T-cell (primary cell): ENCODE data around the gene SLC23A1. TPM values are rescaled to one million over a fixed set of nuclear protein-coding genes. Genes with fewer than 3 reads are reported as not detected.

ENCODE experiments used
- ATAC-seq, 4 experiments: fragments of 200-7000 bp in 3 of 4; fragments of 150-1000 bp in 1 of 4; cut with Tn5 transposase; replicated peaks in 1 of 4; 1 replicate in 3 of 4; 2 replicates in 1 of 4; pipeline ENCODE4 v1.10.0; 2021; ENCODE audit warnings: moderate library complexity in 3 of 4, mild to moderate bottlenecking in 2 of 4, moderate number of reproducible peaks in 1 of 4
- CTCF ChIA-PET, 2 donors: fragments of 300-600 bp; sonication (Branson Sonifier 250); formaldehyde crosslinking; loops; one replicate each; lab custom pipeline; 2022; ENCODE audit warnings: antibody characterized with exemption in 2 of 2; lab: Charles Lee
- POLR2A ChIA-PET, 2 donors: fragments of 300-600 bp; sonication (Branson Sonifier 250); formaldehyde crosslinking; loops; one replicate each; lab custom pipeline; 2022; ENCODE audit warnings: antibody characterized with exemption in 2 of 2; lab: Charles Lee
- DNase-seq, 35 experiments: peaks; one replicate each; pipeline versions ENCODE4 v3.0.0 to v3.0.0-alpha.2; 2013 to 2023
- H3K27ac ChIP-seq: one replicate; pipeline ENCODE4 v1.5.1; 2013; ENCODE audit warnings: low read length
- H3K27me3 ChIP-seq, 2 experiments: replicated peaks in 1 of 2; 1 replicate in 1 of 2; 2 replicates in 1 of 2; pipeline versions ENCODE4 v1.6.1 to v1.7.0; 2013; ENCODE audit warnings: low read length in 1 of 2, mixed read lengths in 1 of 2; ENCODE audit not compliant: control insufficient read depth in 2 of 2, insufficient read depth in 2 of 2; ENCODE audit errors: extremely low read depth in 1 of 2
- H3K36me3 ChIP-seq, 2 donors: 1 replicate in 1 of 2; 2 replicates in 1 of 2; pipeline versions ENCODE4 v1.6.1 to v1.7.0; 2013; ENCODE audit warnings: low read length in 1 of 2; ENCODE audit not compliant: control insufficient read depth in 2 of 2, insufficient read depth in 1 of 2; ENCODE audit errors: extremely low read depth in 1 of 2
- H3K4me1 ChIP-seq, 2 experiments: 1 replicate in 1 of 2; 2 replicates in 1 of 2; pipeline versions ENCODE4 v1.6.1 to v1.7.0; 2013; ENCODE audit warnings: low read length in 2 of 2, mixed read lengths in 1 of 2; ENCODE audit not compliant: insufficient read depth in 2 of 2, control insufficient read depth in 1 of 2; ENCODE audit errors: extremely low read depth in 1 of 2
- H3K4me3 ChIP-seq, 2 donors: 1 replicate in 1 of 2; 2 replicates in 1 of 2; pipeline versions ENCODE4 v1.5.1 to v1.7.0; 2013; ENCODE audit warnings: mild to moderate bottlenecking in 2 of 2, low read length in 1 of 2, moderate library complexity in 1 of 2; ENCODE audit not compliant: control insufficient read depth in 1 of 2; ENCODE audit errors: extremely low read depth in 1 of 2
- H3K9me3 ChIP-seq: 2 replicates; pipeline ENCODE4 v1.7.0; 2013
- H3K27ac Mint-ChIP-seq, 2 donors: one replicate each; pipeline ENCODE4 v1.8.0; 2020 to 2021; ENCODE audit warnings: mild to moderate bottlenecking in 2 of 2, mixed read lengths in 2 of 2
- H3K27me3 Mint-ChIP-seq, 2 donors: one replicate each; pipeline ENCODE4 v1.8.0; 2021 to 2022; ENCODE audit warnings: mixed read lengths in 2 of 2
- H3K36me3 Mint-ChIP-seq: one replicate; pipeline ENCODE4 v1.8.0; 2021; ENCODE audit warnings: mixed read lengths
- H3K4me1 Mint-ChIP-seq, 3 donors: one replicate each; pipeline ENCODE4 v1.8.0; 2020 to 2022; ENCODE audit warnings: mixed read lengths in 3 of 3, mild to moderate bottlenecking in 1 of 3
- H3K4me3 Mint-ChIP-seq, 3 donors: one replicate each; pipeline ENCODE4 v1.8.0; 2020 to 2022; ENCODE audit warnings: mild to moderate bottlenecking in 3 of 3, mixed read lengths in 3 of 3, moderate library complexity in 3 of 3
- H3K9me3 Mint-ChIP-seq, 3 donors: one replicate each; pipeline ENCODE4 v1.8.0; 2020 to 2022; ENCODE audit warnings: mixed read lengths in 3 of 3
- WGBS: methylation state at CpG from one replicate; pipeline ENCODE4 v1.1.5; 2013; ENCODE audit warnings: missing lambda C conversion rate; ENCODE audit not compliant: insufficient coverage; 5-methylcytosine and 5-hydroxymethylcytosine counted together
- total RNA-seq, 35 experiments: library from RNA in 6 of 35; stranded (reverse) in 6 of 35; fragments of 120-200 nt in 1 of 35; gene quantifications; one replicate each; pipeline versions ENCODE4 v1.2.1 to v1.2.4 and lab custom pipeline; 2013 to 2026

SLC23A1 gene
- total RNA-seq, 5 donors from 2014 or later (not counting 1 experiment from before 2014, with no cell fraction given) = 0.15 to 0.86 TPM; not detected in 3

- H3K36me3 Mint-ChIP-seq = peaks cover 23% of the 10 kb centered on the region
- H3K27ac Mint-ChIP-seq = no peak overlapping the region
- no peaks in the 10 kb centered on the region for H3K9me3 ChIP-seq
- ATAC-seq = no peak
- H3K27me3 Mint-ChIP-seq = no peaks in the 10 kb centered on the region
- no peaks in the 10 kb centered on the region for H3K27me3 ChIP-seq
- H3K4me1 Mint-ChIP-seq = peaks cover 19 to 33% (median 22%) of the 10 kb centered on the region in 3 donors
- peaks cover 0 to 14% of the 10 kb centered on the region in 2 donors for H3K36me3 ChIP-seq
- ChIA-PET CTCF (interaction anchor here in 1 of 2 donors (0.6 to 1.2 kb wide), 2 partner anchors 98 to 99 kb away, joined by 4 to 9 read pairs; no protein-coding TSS in a partner anchor), POLR2A (no interaction called here)
- H3K27ac ChIP-seq = no peak overlapping the region
- H3K4me3 Mint-ChIP-seq = no peak overlapping the region
- H3K4me1 ChIP-seq = peaks cover 10 to 14% of the 10 kb centered on the region in 2 experiments
- no peak for DNase-seq
- no peak overlapping the region for H3K4me3 ChIP-seq
- H3K9me3 Mint-ChIP-seq = no peaks in the 10 kb centered on the region
Measured at GRCh38 chr5:139415869-139416268, 32.8 kb upstream of the SLC23A1 start.

DNA sequence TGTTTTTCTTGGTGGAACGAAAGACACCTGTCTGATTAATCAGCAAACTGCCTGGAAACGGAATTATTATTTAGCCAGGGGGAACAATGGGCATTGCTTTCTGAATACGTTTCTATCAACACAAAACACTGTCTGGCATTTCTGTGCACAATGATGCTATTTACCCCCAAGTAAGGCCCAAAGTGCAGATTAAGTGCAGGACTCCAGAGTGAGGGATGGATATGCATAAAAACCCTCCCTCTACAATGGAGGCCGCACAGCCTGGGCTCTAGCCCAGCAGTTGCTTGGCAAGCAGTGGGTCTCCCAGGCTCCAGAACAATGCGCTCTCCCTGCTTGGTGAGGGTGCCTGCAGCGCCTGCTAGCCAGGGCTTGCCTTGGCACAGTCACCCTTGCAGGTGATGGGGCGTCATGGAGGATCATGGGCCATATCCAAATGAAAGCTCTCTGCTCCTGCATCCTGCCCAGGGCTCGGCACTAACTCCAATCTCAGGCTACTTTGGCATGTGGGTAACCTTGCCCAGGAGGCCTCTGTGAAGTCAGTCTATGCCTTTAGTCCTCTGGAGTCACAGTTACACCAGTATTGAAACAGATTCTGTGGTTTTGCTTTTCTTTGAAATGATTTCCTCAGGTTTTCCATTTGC lies 32.2 kb upstream of the SLC23A1 start:
- Mint-ChIP-seq H3K36me3 (peaks cover 23% of the 10 kb centered on the region), H3K27me3 (no peaks in the 10 kb centered on the region), H3K9me3 (no peaks in the 10 kb centered on the region), H3K27ac (peak overlapping the region in 1 of 2 donors; percentile 29), H3K4me3 (peak overlapping the region in 1 of 3 donors; percentile 49), H3K4me1 (peaks cover 19 to 33% (median 22%) of the 10 kb centered on the region in 3 donors)
- Histone ChIP-seq H3K9me3 (no peaks in the 10 kb centered on the region), H3K36me3 (peaks cover 0 to 14% of the 10 kb centered on the region in 2 donors), H3K4me1 (peaks cover 10 to 14% of the 10 kb centered on the region in 2 experiments), H3K27me3 (no peaks in the 10 kb centered on the region), H3K27ac (no peak overlapping the region), H3K4me3 (no peak overlapping the region)
- ChIA-PET POLR2A (no interaction called here), CTCF (interaction anchor here in 1 of 2 donors (1.2 kb wide), 1 partner anchor 99 kb away, joined by 4 read pairs; no protein-coding TSS in a partner anchor)
- WGBS = 83% methylated on average over 5 of the region's 8 CpGs
- DNase-seq (no peak), ATAC-seq (peak in 1 of 4 experiments; percentile 24)

DNA sequence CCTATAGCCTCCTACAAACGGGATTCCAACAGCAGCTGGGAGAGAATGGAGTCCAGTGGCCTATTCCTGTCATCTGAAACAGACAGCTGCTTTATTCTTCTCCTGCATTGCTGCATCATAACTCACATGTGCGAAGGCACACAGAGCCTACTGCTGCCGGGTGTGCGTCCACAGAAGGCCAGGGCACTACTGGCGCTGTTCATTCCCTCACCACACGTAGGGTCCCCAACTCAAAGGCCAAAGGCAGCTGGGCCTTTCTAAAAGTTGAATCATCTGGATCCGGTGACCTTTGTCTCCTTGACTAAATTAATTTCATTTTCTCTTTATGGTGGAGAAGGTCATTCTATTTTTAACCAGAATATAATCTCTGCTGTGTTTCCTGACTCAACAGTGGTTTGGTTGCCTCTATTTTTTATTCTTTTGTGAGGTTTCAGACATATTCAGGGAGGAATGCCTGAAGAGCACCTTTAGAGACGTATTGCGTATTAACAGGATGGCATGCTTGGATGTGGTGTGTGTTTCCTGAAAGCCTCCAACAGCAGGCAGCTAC lies 31.6 kb upstream of the SLC23A1 start:
- Mint-ChIP-seq H3K36me3 (peaks cover 22% of the 10 kb centered on the region), H3K9me3 (no peaks in the 10 kb centered on the region), H3K27me3 (no peaks in the 10 kb centered on the region), H3K27ac (peak overlapping the region; percentile 29 to 49), H3K4me1 (peaks cover 19 to 33% (median 22%) of the 10 kb centered on the region in 3 donors), H3K4me3 (peak overlapping the region; percentile 11 to 49 (median 41))
- Histone ChIP-seq H3K9me3 (no peaks in the 10 kb centered on the region), H3K36me3 (peaks cover 0 to 10% of the 10 kb centered on the region in 2 donors), H3K4me3 (no peak overlapping the region), H3K4me1 (peaks cover 10 to 14% of the 10 kb centered on the region in 2 experiments), H3K27me3 (no peaks in the 10 kb centered on the region), H3K27ac (peak overlapping the region; percentile 1)
- ChIA-PET CTCF (interaction anchor here (0.6 to 0.9 kb wide), 3 partner anchors 11 to 168 kb away, joined by 3 read pairs; no protein-coding TSS in a partner anchor), POLR2A (interaction anchor here (0.6 kb wide), 2 partner anchors 8 to 1200 kb away, joined by 3 read pairs; no protein-coding TSS in a partner anchor)
- WGBS = 90% methylated on average over 4 of the region's 9 CpGs
- ATAC-seq (peak in 3 of 4 experiments; percentile 36 to 92 (median 46)), DNase-seq (no peak)

- Histone ChIP-seq H3K4me1 (peaks cover 10 to 14% of the 10 kb centered on the region in 2 experiments), H3K4me3 (no peak overlapping the region), H3K27ac (no peak overlapping the region), H3K9me3 (no peaks in the 10 kb centered on the region), H3K36me3 (peaks cover 0 to 7% of the 10 kb centered on the region in 2 donors), H3K27me3 (no peaks in the 10 kb centered on the region)
- Mint-ChIP-seq H3K27me3 (no peaks in the 10 kb centered on the region), H3K4me1 (peaks cover 19 to 33% (median 22%) of the 10 kb centered on the region in 3 donors), H3K4me3 (no peak overlapping the region), H3K27ac (no peak overlapping the region), H3K9me3 (no peaks in the 10 kb centered on the region), H3K36me3 (peaks cover 17% of the 10 kb centered on the region)
- POLR2A ChIA-PET = interaction anchor here (0.6 kb wide), 2 partner anchors 7 to 79 kb away, joined by 3 read pairs; no protein-coding TSS in a partner anchor
- WGBS = no CpG with 5 or more reads among the region's 6 CpGs
- ATAC-seq (no peak), DNase-seq (no peak)
- CTCF ChIA-PET = interaction anchor here (0.6 to 0.9 kb wide), 3 partner anchors 12 to 168 kb away, joined by 3 read pairs; no protein-coding TSS in a partner anchor
Measured at GRCh38 chr5:139413963-139414362, 30.9 kb upstream of the SLC23A1 start.

DNA sequence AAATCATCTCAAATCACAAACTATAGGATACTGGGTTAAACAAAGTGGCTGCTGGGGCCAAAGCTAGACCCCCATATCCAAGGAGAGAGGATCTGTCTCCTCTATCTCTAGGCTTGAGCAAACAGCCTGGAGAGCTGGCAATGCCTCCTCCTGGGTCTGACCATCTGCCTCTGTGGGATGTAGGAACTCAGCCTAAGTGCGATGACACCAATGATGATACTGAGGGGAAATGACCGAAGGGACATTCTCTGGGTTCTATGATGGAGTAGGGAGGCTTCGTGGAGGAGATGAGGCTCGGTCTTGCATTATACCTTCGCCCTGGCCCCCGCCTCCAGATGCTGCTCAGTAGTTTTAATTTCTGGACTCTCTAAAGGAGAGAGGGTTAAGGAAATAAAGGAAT lies 30.1 kb upstream of the SLC23A1 start:
- WGBS = 98% methylated on average over 6 of the region's 6 CpGs
- no peak overlapping the region for H3K27ac Mint-ChIP-seq

More for the DNA sequence above, 30.1 kb upstream of the SLC23A1 start:
- ChIA-PET CTCF (no interaction called here), POLR2A (no interaction called here)
- H3K4me3 ChIP-seq = no peak overlapping the region
- peaks cover 10% of the 10 kb centered on the region for H3K36me3 Mint-ChIP-seq
- no peaks in the 10 kb centered on the region for H3K27me3 ChIP-seq
- no peak overlapping the region for H3K27ac ChIP-seq
- H3K4me1 ChIP-seq = peaks cover 10 to 14% of the 10 kb centered on the region in 2 experiments
- peaks cover 0 to under 1% of the 10 kb centered on the region in 2 donors for H3K36me3 ChIP-seq
- ATAC-seq (no peak), DNase-seq (no peak)
- no peaks in the 10 kb centered on the region for H3K9me3 ChIP-seq
- no peaks in the 10 kb centered on the region for H3K27me3 Mint-ChIP-seq
- no peaks in the 10 kb centered on the region for H3K9me3 Mint-ChIP-seq
- no peak overlapping the region for H3K4me3 Mint-ChIP-seq
- peaks cover 19 to 33% (median 22%) of the 10 kb centered on the region in 3 donors for H3K4me1 Mint-ChIP-seq
